ENCODE data around the gene CD82.

Gene CD82

DNA sequence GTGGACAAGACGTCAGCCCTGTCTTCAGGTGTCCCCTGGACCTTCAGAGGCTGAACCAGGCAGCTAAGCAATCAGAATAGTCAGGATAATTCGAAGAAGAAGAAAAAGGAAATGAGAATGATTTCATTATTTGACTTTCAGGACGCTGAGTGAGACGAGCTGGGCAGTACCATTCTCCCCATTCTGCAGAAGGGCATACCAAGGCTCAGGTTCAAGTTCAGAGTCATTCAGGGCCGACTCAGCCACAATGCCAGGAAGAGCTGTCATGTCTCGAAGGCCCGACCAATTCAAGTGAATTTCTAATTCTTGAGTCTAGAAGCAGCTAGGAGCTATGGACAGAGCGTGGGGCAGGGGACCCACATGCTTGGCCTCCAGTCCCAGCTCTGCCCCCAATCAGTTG is 33.8 kb upstream of the CD82 start:
- no peak for DNase-seq (ENCODE audit: low spot score)
- no peak overlapping the region for H3K27ac ChIP-seq
- ChIA-PET CTCF (interaction anchor here (0.9 to 1.4 kb wide), 2 partner anchors 8 to 245 kb away, joined by 3 to 4 read pairs; no protein-coding TSS in a partner anchor), POLR2A (ENCODE audit: low non-redundant PET) (no interaction called here)
- TF ChIP-seq, protein P1, sequence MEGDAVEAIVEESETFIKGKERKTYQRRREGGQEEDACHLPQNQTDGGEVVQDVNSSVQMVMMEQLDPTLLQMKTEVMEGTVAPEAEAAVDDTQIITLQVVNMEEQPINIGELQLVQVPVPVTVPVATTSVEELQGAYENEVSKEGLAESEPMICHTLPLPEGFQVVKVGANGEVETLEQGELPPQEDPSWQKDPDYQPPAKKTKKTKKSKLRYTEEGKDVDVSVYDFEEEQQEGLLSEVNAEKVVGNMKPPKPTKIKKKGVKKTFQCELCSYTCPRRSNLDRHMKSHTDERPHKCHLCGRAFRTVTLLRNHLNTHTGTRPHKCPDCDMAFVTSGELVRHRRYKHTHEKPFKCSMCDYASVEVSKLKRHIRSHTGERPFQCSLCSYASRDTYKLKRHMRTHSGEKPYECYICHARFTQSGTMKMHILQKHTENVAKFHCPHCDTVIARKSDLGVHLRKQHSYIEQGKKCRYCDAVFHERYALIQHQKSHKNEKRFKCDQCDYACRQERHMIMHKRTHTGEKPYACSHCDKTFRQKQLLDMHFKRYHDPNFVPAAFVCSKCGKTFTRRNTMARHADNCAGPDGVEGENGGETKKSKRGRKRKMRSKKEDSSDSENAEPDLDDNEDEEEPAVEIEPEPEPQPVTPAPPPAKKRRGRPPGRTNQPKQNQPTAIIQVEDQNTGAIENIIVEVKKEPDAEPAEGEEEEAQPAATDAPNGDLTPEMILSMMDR (conservative IDR thresholded peaks at IDR 0.05; ENCODE audit: low read depth) = no peak

DNA sequence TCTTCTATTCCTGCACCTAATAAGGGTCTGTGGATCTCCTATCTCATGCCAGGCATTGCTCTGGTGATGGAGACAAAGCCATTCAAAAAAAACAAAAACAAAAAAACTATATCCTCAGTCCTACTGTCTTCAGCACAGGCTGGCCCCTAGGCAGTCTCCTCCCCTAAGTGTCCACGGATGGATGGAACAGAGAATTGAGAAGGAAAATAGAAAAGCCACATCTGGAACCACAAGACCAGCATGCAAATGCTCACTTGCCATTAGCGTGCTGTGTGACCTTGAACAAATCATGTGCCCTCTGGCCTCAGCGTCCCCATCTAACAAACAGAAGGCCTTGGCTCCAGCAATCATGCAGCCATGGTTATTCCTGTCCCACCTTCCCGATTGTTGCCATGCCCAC is 32.7 kb upstream of the CD82 start:
- DNase-seq (ENCODE audit: low spot score) = no peak
- TF ChIP-seq, protein P1 (conservative IDR thresholded peaks at IDR 0.05; ENCODE audit: low read depth) = no peak
- ChIA-PET CTCF (interaction anchor here (0.7 to 0.9 kb wide), 2 partner anchors 69 to 246 kb away, joined by 3 to 5 read pairs; no protein-coding TSS in a partner anchor), POLR2A (ENCODE audit: low non-redundant PET) (no interaction called here)
- no peak overlapping the region for H3K27ac ChIP-seq

- DNase-seq (ENCODE audit: low spot score) = no peak
- POLR2A ChIA-PET (ENCODE audit: low non-redundant PET) = no interaction called here
Measured at GRCh38 chr11:44533921-44534711, 31.3 kb upstream of the CD82 start.

DNA sequence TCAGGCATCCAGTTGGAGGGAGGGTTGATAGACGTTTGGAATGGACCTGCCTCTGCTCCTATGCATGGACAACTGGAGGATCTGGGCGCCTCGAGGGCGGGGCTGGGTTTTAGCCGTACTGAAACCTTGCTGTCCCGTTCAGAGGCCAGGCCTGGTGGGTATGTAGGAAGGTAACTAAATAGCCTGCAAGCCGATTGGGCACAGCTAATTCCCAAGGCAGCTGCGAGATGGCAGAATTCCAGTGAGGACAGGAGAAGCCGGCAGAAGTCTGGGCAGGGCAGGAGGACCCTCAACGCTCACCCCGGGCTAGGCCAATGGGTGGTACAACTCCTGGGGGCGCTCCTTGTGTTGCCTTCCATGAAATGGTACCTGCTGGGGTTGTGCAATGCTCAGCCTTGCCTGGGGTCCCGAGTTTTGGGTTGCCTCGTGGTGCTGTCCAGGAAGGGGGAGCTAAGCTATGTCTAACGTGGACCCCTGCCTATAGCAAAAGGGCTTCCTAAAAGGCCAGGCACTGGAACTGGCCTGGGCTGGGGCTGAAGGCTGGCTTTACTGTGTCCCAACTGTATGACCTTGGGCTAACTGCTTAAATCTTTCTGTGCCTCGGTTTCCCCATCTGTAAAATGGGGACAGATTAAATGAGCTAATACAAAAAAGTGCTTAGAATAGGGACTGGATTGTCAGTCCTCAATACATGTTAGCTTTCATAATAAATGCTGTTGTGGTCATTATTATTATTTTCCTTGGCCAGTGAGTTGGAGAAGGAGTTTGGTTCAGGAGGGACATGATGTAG is 30.1 kb upstream of the CD82 start:
- DNase-seq (ENCODE audit: low spot score) = no peak
- H3K27ac ChIP-seq = no peak overlapping the region
- CTCF ChIA-PET = interaction anchor here (0.6 to 1.2 kb wide), 2 partner anchors 12 to 13 kb away, joined by 3 to 5 read pairs; no protein-coding TSS in a partner anchor
- TF ChIP-seq, protein P1 (conservative IDR thresholded peaks at IDR 0.05; ENCODE audit: low read depth) = no peak
- POLR2A ChIA-PET (ENCODE audit: low non-redundant PET) = no interaction called here

More at GRCh38 chr11:44533921-44534711, 31.3 kb upstream of the CD82 start:
- H3K27ac ChIP-seq = no peak overlapping the region
- TF ChIP-seq, protein P1 (conservative IDR thresholded peaks at IDR 0.05; ENCODE audit: low read depth) = no peak
- CTCF ChIA-PET = interaction anchor here (0.7 to 1.2 kb wide), 2 partner anchors 10 to 438 kb away, joined by 4 to 5 read pairs; partner anchors contain the start of gene EXT2

- ChIA-PET POLR2A (ENCODE audit: low non-redundant PET) (no interaction called here), CTCF (interaction anchor here (1.4 kb wide), 1 partner anchor 247 kb away, joined by 4 read pairs; no protein-coding TSS in a partner anchor)
- TF ChIP-seq, protein P1 (conservative IDR thresholded peaks at IDR 0.05; ENCODE audit: low read depth) = no peak
- no peak for DNase-seq (ENCODE audit: low spot score)
- no peak overlapping the region for H3K27ac ChIP-seq
Measured at GRCh38 chr11:44536788-44537516, 28.5 kb upstream of the CD82 start.

DNA sequence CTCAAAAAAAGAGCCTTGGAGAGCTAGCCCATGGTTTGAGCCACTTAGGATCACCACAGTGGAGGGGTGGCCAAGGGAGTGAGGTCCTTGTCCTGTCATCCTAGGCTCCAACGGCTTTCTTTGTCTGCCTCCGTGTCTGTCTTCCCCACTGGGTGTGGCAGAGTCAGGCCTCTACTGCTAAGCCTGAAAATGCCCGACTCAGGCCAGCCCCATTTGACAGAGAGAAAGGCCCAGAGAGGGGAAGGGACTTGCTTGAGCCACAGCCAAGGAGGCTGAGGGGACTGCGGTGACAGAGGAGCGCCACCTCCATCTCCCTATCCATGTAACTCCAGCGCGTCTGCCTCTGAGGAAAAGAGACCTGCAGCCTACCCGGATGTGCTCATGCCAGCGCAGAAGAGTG is 27.8 kb upstream of the CD82 start:
- POLR2A ChIA-PET (ENCODE audit: low non-redundant PET) = no interaction called here
- no peak for DNase-seq (ENCODE audit: low spot score)
- TF ChIP-seq, protein P1 (conservative IDR thresholded peaks at IDR 0.05; ENCODE audit: low read depth) = no peak
- CTCF ChIA-PET = no interaction called here
- H3K27ac ChIP-seq = no peak overlapping the region
